ENCODE data around the gene SSH3.

SSH3 gene

DNA sequence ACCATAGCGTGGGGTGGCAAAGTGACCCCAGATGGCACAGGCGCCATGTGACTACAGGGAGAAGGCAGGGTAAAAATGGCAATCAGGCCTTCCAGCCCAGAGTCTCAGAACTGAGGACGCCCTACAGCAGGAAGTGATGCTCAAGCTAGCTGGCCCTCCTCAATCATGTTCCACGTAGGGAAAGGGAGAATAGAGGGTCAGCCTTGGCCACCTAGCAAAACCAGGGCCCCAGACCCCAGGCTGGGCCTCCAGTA is 15.2 kb upstream of the SSH3 start (continued):
- TF ChIP-seq, protein P1, sequence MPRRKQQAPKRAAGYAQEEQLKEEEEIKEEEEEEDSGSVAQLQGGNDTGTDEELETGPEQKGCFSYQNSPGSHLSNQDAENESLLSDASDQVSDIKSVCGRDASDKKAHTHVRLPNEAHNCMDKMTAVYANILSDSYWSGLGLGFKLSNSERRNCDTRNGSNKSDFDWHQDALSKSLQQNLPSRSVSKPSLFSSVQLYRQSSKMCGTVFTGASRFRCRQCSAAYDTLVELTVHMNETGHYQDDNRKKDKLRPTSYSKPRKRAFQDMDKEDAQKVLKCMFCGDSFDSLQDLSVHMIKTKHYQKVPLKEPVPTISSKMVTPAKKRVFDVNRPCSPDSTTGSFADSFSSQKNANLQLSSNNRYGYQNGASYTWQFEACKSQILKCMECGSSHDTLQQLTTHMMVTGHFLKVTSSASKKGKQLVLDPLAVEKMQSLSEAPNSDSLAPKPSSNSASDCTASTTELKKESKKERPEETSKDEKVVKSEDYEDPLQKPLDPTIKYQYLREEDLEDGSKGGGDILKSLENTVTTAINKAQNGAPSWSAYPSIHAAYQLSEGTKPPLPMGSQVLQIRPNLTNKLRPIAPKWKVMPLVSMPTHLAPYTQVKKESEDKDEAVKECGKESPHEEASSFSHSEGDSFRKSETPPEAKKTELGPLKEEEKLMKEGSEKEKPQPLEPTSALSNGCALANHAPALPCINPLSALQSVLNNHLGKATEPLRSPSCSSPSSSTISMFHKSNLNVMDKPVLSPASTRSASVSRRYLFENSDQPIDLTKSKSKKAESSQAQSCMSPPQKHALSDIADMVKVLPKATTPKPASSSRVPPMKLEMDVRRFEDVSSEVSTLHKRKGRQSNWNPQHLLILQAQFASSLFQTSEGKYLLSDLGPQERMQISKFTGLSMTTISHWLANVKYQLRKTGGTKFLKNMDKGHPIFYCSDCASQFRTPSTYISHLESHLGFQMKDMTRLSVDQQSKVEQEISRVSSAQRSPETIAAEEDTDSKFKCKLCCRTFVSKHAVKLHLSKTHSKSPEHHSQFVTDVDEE (CRISPR knock-in tag; IDR thresholded peaks at IDR 0.05), result no peak
- TF ChIP-seq TCF4 (CRISPR knock-in tag; IDR thresholded peaks at IDR 0.05; ENCODE audit: borderline replicate concordance) (no peak), RARB (CRISPR knock-in tag; IDR thresholded peaks at IDR 0.05) (no peak), GLIS3 (CRISPR knock-in tag; IDR thresholded peaks at IDR 0.05) (no peak), ESRRG (CRISPR knock-in tag; IDR thresholded peaks at IDR 0.05) (no peak), ZFP30 (CRISPR knock-in tag; IDR thresholded peaks at IDR 0.05) (no peak), ZNF8 (CRISPR knock-in tag; IDR thresholded peaks at IDR 0.05) (no peak)

DNA sequence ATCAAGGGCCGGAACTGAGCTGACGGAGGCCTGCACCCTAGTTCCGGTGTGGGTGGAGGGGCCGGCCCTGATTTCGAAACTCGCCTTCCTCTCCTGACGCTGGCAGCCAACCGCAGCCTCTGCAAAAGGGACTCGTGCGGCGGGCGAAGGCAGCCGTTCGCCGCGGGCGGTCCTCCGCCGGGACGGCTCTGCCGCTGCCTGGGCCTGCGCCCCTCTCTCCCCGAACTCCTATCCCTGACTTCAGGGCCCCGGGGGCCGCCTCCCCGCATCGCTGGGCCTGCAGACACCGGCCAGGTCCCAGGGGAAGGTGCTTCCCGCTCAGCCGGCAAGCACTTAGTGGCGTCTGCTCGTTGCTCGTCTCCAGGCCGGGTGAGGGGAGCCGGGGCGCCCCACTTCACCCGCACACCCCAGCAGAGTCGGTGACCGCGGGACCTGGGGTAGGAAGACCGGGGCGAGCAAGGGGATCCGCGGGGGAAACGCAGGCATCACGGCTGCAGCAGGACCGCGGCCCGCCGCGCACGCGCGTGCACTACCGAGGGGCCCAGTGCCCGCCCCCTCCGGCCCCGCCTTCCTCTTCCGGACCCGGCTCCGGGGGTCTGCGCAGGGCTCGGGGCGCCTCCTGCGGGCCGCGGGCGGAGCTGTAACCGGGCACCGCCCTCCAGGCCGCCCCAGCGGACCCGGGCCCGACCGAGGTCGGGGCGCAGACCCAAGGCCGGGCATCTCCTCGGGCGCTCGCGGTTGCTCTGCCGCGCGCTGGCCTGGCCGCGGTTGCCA is 14.7 kb upstream of the SSH3 start:
- peak; percentile 83 for ATAC-seq
- TF ChIP-seq ARNTL (CRISPR knock-in tag; IDR thresholded peaks at IDR 0.05; ENCODE audit: borderline replicate concordance, low read depth) (no peak), ESRRG (CRISPR knock-in tag; IDR thresholded peaks at IDR 0.05) (0 out of 2 replicates have a peak, but pooled peaks have one; percentile 73), ZFP3 (CRISPR knock-in tag; IDR thresholded peaks at IDR 0.05) (peak; percentile 83), RARB (CRISPR knock-in tag; IDR thresholded peaks at IDR 0.05) (no peak), SNAI2 (CRISPR knock-in tag; IDR thresholded peaks at IDR 0.05) (0 out of 2 replicates have a peak, but pooled peaks have one; percentile 29)
- TF ChIP-seq, protein P1 (CRISPR knock-in tag; IDR thresholded peaks at IDR 0.05), result 0 out of 2 replicates have a peak, but pooled peaks have one; percentile 20

DNA sequence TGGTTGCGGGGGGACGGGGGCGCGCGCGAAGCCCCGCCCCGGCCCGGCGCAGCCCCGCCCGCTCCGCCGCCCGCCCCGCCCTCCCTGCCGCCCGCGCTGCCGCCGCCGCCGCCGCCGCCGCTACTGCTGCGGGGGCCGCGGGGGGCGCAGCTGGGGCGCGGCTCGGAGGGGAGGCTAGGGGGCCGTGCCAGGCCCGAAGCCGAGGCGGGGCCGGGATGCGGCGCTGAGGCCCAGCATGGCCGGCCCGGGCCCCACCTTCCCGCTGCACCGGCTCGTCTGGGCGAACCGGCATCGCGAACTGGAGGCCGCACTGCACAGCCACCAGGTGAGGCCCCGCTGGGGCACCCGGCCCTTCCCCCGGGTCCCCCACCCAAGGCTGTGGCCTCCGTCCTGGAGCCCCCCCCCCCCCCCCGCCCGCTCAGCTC is 14.1 kb upstream of the SSH3 start, which contains the start of gene ANKRD13D:
Gene ANKRD13D (plus strand): TSS at position 78 of the 425 bp plus-strand sequence. CDS start 158 bp downstream, at position 236.
- TF ChIP-seq TOX (CRISPR knock-in tag; IDR thresholded peaks at IDR 0.05; ENCODE audit: borderline replicate concordance) (no peak), SNAI2 (CRISPR knock-in tag; IDR thresholded peaks at IDR 0.05) (no peak), ZNF565 (CRISPR knock-in tag; conservative IDR thresholded peaks at IDR 0.05; ENCODE audit: low read depth) (no peak), RARB (CRISPR knock-in tag; IDR thresholded peaks at IDR 0.05) (no peak), ISL1 (CRISPR knock-in tag; IDR thresholded peaks at IDR 0.05) (no peak), CSDC2 (CRISPR knock-in tag; IDR thresholded peaks at IDR 0.05) (no peak), BACH2 (CRISPR knock-in tag; IDR thresholded peaks at IDR 0.05; ENCODE audit: borderline replicate concordance) (no peak), ZFP3 (CRISPR knock-in tag; IDR thresholded peaks at IDR 0.05) (no peak), OSR1 (CRISPR knock-in tag; IDR thresholded peaks at IDR 0.05) (no peak), ZFP30 (CRISPR knock-in tag; IDR thresholded peaks at IDR 0.05) (no peak), ZNF8 (CRISPR knock-in tag; IDR thresholded peaks at IDR 0.05) (no peak), PPARA (CRISPR knock-in tag; IDR thresholded peaks at IDR 0.05; ENCODE audit: borderline replicate concordance) (no peak), ZC3H10 (CRISPR knock-in tag; IDR thresholded peaks at IDR 0.05) (no peak)
- TF ChIP-seq, protein P2, sequence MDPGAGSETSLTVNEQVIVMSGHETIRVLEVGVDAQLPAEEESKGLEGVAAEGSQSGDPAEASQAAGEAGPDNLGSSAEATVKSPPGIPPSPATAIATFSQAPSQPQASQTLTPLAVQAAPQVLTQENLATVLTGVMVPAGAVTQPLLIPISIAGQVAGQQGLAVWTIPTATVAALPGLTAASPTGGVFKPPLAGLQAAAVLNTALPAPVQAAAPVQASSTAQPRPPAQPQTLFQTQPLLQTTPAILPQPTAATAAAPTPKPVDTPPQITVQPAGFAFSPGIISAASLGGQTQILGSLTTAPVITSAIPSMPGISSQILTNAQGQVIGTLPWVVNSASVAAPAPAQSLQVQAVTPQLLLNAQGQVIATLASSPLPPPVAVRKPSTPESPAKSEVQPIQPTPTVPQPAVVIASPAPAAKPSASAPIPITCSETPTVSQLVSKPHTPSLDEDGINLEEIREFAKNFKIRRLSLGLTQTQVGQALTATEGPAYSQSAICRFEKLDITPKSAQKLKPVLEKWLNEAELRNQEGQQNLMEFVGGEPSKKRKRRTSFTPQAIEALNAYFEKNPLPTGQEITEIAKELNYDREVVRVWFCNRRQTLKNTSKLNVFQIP (CRISPR knock-in tag; IDR thresholded peaks at IDR 0.05; ENCODE audit: borderline replicate concordance, low read depth), result no peak
- TF ChIP-seq, protein P3, sequence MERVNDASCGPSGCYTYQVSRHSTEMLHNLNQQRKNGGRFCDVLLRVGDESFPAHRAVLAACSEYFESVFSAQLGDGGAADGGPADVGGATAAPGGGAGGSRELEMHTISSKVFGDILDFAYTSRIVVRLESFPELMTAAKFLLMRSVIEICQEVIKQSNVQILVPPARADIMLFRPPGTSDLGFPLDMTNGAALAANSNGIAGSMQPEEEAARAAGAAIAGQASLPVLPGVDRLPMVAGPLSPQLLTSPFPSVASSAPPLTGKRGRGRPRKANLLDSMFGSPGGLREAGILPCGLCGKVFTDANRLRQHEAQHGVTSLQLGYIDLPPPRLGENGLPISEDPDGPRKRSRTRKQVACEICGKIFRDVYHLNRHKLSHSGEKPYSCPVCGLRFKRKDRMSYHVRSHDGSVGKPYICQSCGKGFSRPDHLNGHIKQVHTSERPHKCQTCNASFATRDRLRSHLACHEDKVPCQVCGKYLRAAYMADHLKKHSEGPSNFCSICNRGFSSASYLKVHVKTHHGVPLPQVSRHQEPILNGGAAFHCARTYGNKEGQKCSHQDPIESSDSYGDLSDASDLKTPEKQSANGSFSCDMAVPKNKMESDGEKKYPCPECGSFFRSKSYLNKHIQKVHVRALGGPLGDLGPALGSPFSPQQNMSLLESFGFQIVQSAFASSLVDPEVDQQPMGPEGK (CRISPR knock-in tag; IDR thresholded peaks at IDR 0.05; ENCODE audit: borderline replicate concordance), result no peak
- TF ChIP-seq, protein P4, sequence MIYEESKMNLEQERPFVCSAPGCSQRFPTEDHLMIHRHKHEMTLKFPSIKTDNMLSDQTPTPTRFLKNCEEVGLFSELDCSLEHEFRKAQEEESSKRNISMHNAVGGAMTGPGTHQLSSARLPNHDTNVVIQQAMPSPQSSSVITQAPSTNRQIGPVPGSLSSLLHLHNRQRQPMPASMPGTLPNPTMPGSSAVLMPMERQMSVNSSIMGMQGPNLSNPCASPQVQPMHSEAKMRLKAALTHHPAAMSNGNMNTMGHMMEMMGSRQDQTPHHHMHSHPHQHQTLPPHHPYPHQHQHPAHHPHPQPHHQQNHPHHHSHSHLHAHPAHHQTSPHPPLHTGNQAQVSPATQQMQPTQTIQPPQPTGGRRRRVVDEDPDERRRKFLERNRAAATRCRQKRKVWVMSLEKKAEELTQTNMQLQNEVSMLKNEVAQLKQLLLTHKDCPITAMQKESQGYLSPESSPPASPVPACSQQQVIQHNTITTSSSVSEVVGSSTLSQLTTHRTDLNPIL (CRISPR knock-in tag; IDR thresholded peaks at IDR 0.05; ENCODE audit: low read depth), result no peak
- peak; percentile 32 for ATAC-seq
